Measurements from ENCODE around the gene TCF7L1.
"Not testable (repeated sequence)": the region's sequence is repeated elsewhere in the genome, so short reads cannot be mapped to it uniquely, and the experiment has no call there.

TCF7L1 gene

GRCh38 chr2:85329701-85330100, 196.5 kb downstream of the TCF7L1 start:
- not testable (repeated sequence) for DNase-seq

- no peak for DNase-seq
These were observed 197.8 kb downstream of the TCF7L1 start for GRCh38 chr2:85330839-85331636.

GRCh38 chr2:85333877-85334276, 200.7 kb downstream of the TCF7L1 start:
- not testable (repeated sequence) for DNase-seq

GRCh38 chr2:85334928-85335327, 201.7 kb downstream of the TCF7L1 start:
- no peak for DNase-seq

GRCh38 chr2:85340034-85340892, 207.1 kb downstream of the TCF7L1 start:
- no peak for DNase-seq

- no peak for DNase-seq
These were observed 208.3 kb downstream of the TCF7L1 start for GRCh38 chr2:85341269-85342029.

- no peak for DNase-seq
These were observed 209.0 kb downstream of the TCF7L1 start for GRCh38 chr2:85342156-85342555.

- not testable (repeated sequence) for DNase-seq
These were observed 210.2 kb downstream of the TCF7L1 start for GRCh38 chr2:85343207-85343895.

GRCh38 chr2:85344356-85344954, 211.3 kb downstream of the TCF7L1 start:
- no peak for DNase-seq

GRCh38 chr2:85347599-85347998, 214.4 kb downstream of the TCF7L1 start:
- DNase-seq: no peak

GRCh38 chr2:85353876-85354285, 220.7 kb downstream of the TCF7L1 start:
- DNase-seq: peak; percentile 19 to 29

- peak; percentile 93 to 96 for DNase-seq
These were observed 221.3 kb downstream of the TCF7L1 start, which contains the start of the genes ELMOD3 and RETSAT for GRCh38 chr2:85354286-85355072. Gene ELMOD3 (plus strand): TSS chr2:85354769. CDS start chr2:85357199, 2,430 bp downstream. Gene RETSAT (minus strand): TSS chr2:85354528. CDS start chr2:85354507, 21 bp downstream.

GRCh38 chr2:85355073-85355410, 221.8 kb downstream of the TCF7L1 start:
- no peak for DNase-seq

GRCh38 chr2:85355521-85355920, 222.3 kb downstream of the TCF7L1 start:
- DNase-seq: no peak

GRCh38 chr2:85356186-85356585, 223.0 kb downstream of the TCF7L1 start:
- no peak for DNase-seq

- DNase-seq: no peak
These were observed 224.5 kb downstream of the TCF7L1 start for GRCh38 chr2:85357736-85358135.
